ENCODE measurements around the gene VPREB3.

The VPREB3 gene

DNA sequence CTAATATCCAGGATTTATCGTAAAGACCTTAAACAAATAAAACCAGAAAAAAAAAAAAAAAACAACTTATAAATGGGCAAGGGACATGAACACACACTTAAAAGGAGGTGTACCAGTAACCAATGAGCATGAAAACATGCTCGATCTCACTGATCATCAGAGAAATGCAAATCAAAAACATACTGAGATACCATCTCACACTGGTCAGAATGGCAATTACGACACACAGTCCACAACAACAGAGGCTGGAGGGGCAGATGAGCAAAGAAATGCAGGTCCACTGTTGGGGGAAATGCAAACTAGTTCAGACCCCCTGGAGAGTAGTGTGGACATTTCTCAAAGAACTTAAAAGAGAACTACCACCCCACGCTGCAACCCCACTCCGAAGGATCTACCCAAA lies 50.2 kb downstream of the VPREB3 start:
- TF ChIP-seq EZH2phosphoT487 (IDR thresholded peaks at IDR 0.05; ENCODE audit: low read depth) (no peak), CTCF (IDR thresholded peaks at IDR 0.05; ENCODE audit: low read depth, low read length) (no peak)

More for the DNA sequence above, 50.2 kb downstream of the VPREB3 start:
- no peak overlapping the region for H3K4me2 ChIP-seq (ENCODE audit: low read length)
- no peaks in the 10 kb centered on the region for H3K27me3 ChIP-seq (ENCODE audit: low read depth, low read length)
- H3K27ac ChIP-seq (ENCODE audit: low read length), result no peak overlapping the region
- peaks cover 3% of the 10 kb centered on the region for H3K4me1 ChIP-seq (ENCODE audit: low read length)
- H3K4me3 ChIP-seq (ENCODE audit: low read length), result no peak overlapping the region
- peaks cover 83% of the 10 kb centered on the region for H3K36me3 ChIP-seq (replicated peaks; ENCODE audit: low read depth, low read length)
- H3K9me3 ChIP-seq (ENCODE audit: insufficient read depth, low read length), result no peaks in the 10 kb centered on the region
- peaks cover 33% of the 10 kb centered on the region for H3K79me2 ChIP-seq (ENCODE audit: low read length)
- no peak overlapping the region for H3K9ac ChIP-seq (ENCODE audit: low read length)
- no peak overlapping the region for H2AFZ ChIP-seq (ENCODE audit: low read depth, low read length)
- peaks cover 37% of the 10 kb centered on the region for H4K20me1 ChIP-seq (ENCODE audit: insufficient read depth, low read length)
